ENCODE data around the gene MYO1D.

- TF ChIP-seq POLR2A (IDR thresholded peaks at IDR 0.05) (no peak), CTCF (IDR thresholded peaks at IDR 0.05) (no peak)
Observed at GRCh38 chr17:32815460-32815859, 61.5 kb downstream of the MYO1D start.

Data from body of pancreas (tissue), 4 donors.